Right forelimb (tissue), 1 donor: Measurements from ENCODE around the gene CHD9NB.
"Not testable (repeated sequence)": the region's sequence is repeated elsewhere in the genome, so short reads cannot be mapped to it uniquely, and the experiment has no call there.

Experiments used
- DNase-seq: peaks from one replicate; pipeline ENCODE4 v3.0.0-alpha.2; 2018

The CHD9NB gene

GRCh38 chr16:53055541-53056391 lies 3.1 kb upstream of the CHD9NB start:
- peak; percentile 70 for DNase-seq

GRCh38 chr16:53054670-53055485 lies 2.2 kb upstream of the CHD9NB start, which contains the start of gene CHD9:
TSS of gene CHD9 (plus strand) at chr16:53054991. CDS start at chr16:53156090, 101,099 bp downstream.
- peak; percentile 92 for DNase-seq

GRCh38 chr16:53053967-53054669 lies 1.4 kb upstream of the CHD9NB start:
- DNase-seq = no peak

- DNase-seq = not testable (repeated sequence)
Observed at GRCh38 chr16:53051255-53051654, 1.4 kb downstream of the CHD9NB start.

GRCh38 chr16:53048139-53048915 lies 4.4 kb downstream of the CHD9NB start:
- no peak for DNase-seq

GRCh38 chr16:53047515-53047914 lies 5.2 kb downstream of the CHD9NB start:
- not testable (repeated sequence) for DNase-seq

GRCh38 chr16:53045341-53046220 lies 7.1 kb downstream of the CHD9NB start:
- DNase-seq = no peak

GRCh38 chr16:53043986-53044601 lies 8.6 kb downstream of the CHD9NB start:
- peak; percentile 66 for DNase-seq

- peak; percentile 73 for DNase-seq
Observed at GRCh38 chr16:53043428-53043831, 9.3 kb downstream of the CHD9NB start.

GRCh38 chr16:53042235-53042701 lies 10.4 kb downstream of the CHD9NB start:
- no peak for DNase-seq

GRCh38 chr16:53041320-53042051 lies 11.2 kb downstream of the CHD9NB start:
- peak; percentile 92 for DNase-seq

GRCh38 chr16:53040788-53041187 lies 11.9 kb downstream of the CHD9NB start:
- no peak for DNase-seq

GRCh38 chr16:53036711-53037110 lies 16.0 kb downstream of the CHD9NB start:
- DNase-seq = not testable (repeated sequence)

- DNase-seq = no peak
Observed at GRCh38 chr16:53036066-53036465, 16.6 kb downstream of the CHD9NB start.

GRCh38 chr16:53035176-53035942 lies 17.3 kb downstream of the CHD9NB start:
- no peak for DNase-seq

GRCh38 chr16:53034306-53034705 lies 18.4 kb downstream of the CHD9NB start:
- DNase-seq = no peak

GRCh38 chr16:53031323-53031942 lies 21.3 kb downstream of the CHD9NB start:
- DNase-seq = no peak

- no peak for DNase-seq
Observed at GRCh38 chr16:53029971-53030370, 22.7 kb downstream of the CHD9NB start.

GRCh38 chr16:53024045-53024444 lies 28.7 kb downstream of the CHD9NB start:
- DNase-seq = no peak
